Mesodermal cell (in vitro differentiated cells): ENCODE data around the gene TADA2B.

Source experiments
- H3K27ac ChIP-seq: 2 replicates; pipeline ENCODE4 v1.7.0; 2013; ENCODE audit warnings: mild to moderate bottlenecking, low read depth, low read length, moderate library complexity; ENCODE audit not compliant: severe bottlenecking
- H3K36me3 ChIP-seq: 2 replicates; pipeline ENCODE4 v1.7.1; 2013; ENCODE audit warnings: mild to moderate bottlenecking, low read length, moderate library complexity; ENCODE audit not compliant: control insufficient read depth, insufficient read depth
- H3K4me1 ChIP-seq: one replicate; pipeline ENCODE4 v1.7.1; 2013; ENCODE audit warnings: mild to moderate bottlenecking, low read length; ENCODE audit not compliant: insufficient read depth, control insufficient read depth, poor library complexity, severe bottlenecking
- H3K4me3 ChIP-seq: 2 replicates; pipeline ENCODE4 v1.7.0; 2013; ENCODE audit warnings: low read length, control low read depth, mild to moderate bottlenecking; ENCODE audit not compliant: insufficient read depth, poor library complexity, severe bottlenecking; ENCODE audit errors: extremely low read depth
- H3K9me3 ChIP-seq: 2 replicates; pipeline ENCODE4 v1.7.1; 2013; ENCODE audit warnings: mild to moderate bottlenecking, low read length, moderate library complexity; ENCODE audit not compliant: control insufficient read depth
- WGBS, 2 experiments: methylation state at CpG; one replicate each; pipeline ENCODE4 v1.1.5; 2013; ENCODE audit warnings: missing lambda C conversion rate in 2 of 2; ENCODE audit not compliant: insufficient coverage in 2 of 2; 5-methylcytosine and 5-hydroxymethylcytosine counted together

The TADA2B gene

DNA sequence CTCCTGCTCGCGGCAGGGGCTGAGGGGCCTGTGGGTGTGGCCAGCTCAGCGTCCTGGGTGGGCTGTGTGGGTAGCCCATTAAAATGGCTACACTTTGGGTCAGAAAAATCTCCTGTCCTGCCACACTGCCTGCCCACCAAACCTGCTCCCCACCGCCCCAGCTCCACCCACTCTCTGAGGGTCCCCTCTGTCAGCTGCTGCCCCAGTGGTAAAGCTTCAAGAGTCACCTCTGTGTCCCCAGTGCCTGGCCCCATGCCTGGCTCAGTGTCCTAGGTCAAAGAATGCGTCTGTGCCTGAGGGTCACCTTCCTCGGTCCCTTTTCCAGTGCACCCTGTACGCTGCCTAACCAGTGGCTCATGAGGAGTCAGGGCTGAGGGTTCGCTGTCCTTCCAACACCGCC lies 24.9 kb upstream of the TADA2B start:
- no peak overlapping the region for H3K27ac ChIP-seq
- H3K9me3 ChIP-seq: no peaks in the 10 kb centered on the region
- H3K4me1 ChIP-seq: peaks cover 33% of the 10 kb centered on the region
- H3K36me3 ChIP-seq: peaks cover 74% of the 10 kb centered on the region
- WGBS, 2 experiments: 94 to 100% methylated on average over 8 to 9 of the region's 9 CpGs
- H3K4me3 ChIP-seq: no peak overlapping the region

DNA sequence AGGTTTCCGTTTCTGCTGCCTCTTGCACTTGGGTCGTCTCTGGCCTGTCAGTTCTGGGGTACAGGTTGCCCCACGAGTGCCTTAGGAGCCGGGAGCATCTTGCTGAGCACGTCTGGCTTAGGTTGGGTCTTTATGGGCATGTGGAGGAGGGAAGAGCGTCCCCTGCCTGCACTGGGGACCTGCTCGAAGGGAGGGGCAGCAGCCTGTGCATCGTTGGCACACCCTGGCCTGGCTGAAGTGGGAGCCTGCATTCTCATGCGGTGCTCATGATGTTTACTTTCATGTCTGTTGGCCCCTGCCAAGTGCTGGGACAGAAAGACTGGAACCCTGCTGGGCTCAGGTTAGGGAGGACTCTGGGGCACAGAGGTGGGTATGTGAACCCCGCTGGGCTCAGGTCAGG lies 23.8 kb upstream of the TADA2B start:
- H3K4me3 ChIP-seq: no peak overlapping the region
- 84 to 94% methylated on average over 7 to 9 of the region's 10 CpGs for WGBS, 2 experiments
- H3K9me3 ChIP-seq: no peaks in the 10 kb centered on the region
- no peak overlapping the region for H3K27ac ChIP-seq
- H3K36me3 ChIP-seq: peaks cover 71% of the 10 kb centered on the region
- H3K4me1 ChIP-seq: peaks cover 37% of the 10 kb centered on the region

DNA sequence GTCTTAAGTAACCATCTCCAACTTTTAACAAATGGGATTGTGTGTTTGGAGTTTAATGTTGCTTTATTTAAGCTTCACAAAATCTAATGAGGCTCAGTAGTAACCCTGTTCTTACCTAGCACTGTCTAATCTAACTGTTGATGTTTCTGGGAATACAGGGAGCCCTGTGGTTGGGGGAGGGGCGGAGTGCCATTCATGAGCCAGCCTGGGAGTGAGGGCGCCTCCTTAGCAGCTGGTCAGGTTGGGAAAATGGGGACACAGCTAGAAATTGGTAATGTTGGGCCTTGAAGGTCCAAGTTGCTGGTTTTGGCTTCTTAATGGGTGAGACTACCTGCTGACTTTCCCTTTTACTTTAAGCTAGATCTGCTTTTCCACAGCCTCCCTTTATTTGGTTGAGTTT lies 22.9 kb upstream of the TADA2B start:
- H3K4me3 ChIP-seq: no peak overlapping the region
- H3K9me3 ChIP-seq: no peaks in the 10 kb centered on the region
- WGBS, 2 experiments: 71 to 93% methylated on average over 1 to 2 of the region's 2 CpGs
- H3K4me1 ChIP-seq: peaks cover 37% of the 10 kb centered on the region
- H3K27ac ChIP-seq: peak overlapping the region; percentile 36
- peaks cover 71% of the 10 kb centered on the region for H3K36me3 ChIP-seq

DNA sequence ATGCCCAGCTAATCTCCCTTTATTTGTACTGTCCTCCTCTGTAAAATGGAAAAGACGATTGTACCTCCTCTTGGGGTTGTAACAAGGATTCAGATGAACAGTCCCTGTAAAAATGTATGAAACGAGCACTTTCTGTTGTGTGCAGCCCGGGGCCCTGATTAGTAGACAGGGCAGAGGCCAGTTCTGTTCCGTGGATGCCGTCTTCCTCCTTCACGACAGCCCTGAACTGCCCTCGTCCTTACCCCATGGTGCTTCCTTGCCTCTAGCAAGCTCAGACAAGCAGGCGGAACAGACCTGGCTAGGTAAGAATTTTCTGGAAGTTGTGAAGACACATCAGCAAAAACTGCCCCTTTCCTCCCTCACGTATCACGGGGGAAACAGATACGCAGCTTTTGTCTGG lies 22.3 kb upstream of the TADA2B start:
- Histone ChIP-seq H3K27ac (peak overlapping the region; percentile 98), H3K36me3 (peaks cover 71% of the 10 kb centered on the region)
- WGBS, 2 experiments: 92 to 100% methylated on average over 7 to 11 of the region's 11 CpGs

DNA sequence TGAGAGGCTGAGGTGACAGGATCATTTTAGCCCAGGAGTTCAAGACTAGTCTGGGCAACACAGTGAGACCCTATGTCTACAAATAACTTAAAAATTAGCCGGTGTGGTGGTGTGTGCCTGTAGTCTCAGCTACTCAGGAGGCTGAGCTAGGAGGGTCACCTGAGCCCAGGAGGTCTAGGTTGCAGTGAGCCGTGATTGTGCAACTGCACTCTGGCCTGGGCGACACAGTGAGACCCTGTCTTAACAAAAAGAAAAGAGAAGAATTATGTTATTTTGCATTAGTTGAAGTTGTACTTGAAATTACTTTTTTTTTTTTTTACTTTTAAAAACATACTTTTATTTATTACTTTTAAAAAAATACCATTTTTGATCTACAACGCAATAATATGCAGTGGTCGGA lies 21.8 kb upstream of the TADA2B start:
- H3K36me3 ChIP-seq: peaks cover 71% of the 10 kb centered on the region
- H3K9me3 ChIP-seq: no peaks in the 10 kb centered on the region
- WGBS, 2 experiments: 96 to 97% methylated on average over 3 of the region's 5 CpGs
- H3K4me1 ChIP-seq: peaks cover 37% of the 10 kb centered on the region
- peak overlapping the region; percentile 98 for H3K27ac ChIP-seq
- H3K4me3 ChIP-seq: no peak overlapping the region

More for the DNA sequence above, 22.3 kb upstream of the TADA2B start:
- H3K4me1 ChIP-seq: peaks cover 37% of the 10 kb centered on the region
- H3K4me3 ChIP-seq: no peak overlapping the region
- H3K9me3 ChIP-seq: no peaks in the 10 kb centered on the region

DNA sequence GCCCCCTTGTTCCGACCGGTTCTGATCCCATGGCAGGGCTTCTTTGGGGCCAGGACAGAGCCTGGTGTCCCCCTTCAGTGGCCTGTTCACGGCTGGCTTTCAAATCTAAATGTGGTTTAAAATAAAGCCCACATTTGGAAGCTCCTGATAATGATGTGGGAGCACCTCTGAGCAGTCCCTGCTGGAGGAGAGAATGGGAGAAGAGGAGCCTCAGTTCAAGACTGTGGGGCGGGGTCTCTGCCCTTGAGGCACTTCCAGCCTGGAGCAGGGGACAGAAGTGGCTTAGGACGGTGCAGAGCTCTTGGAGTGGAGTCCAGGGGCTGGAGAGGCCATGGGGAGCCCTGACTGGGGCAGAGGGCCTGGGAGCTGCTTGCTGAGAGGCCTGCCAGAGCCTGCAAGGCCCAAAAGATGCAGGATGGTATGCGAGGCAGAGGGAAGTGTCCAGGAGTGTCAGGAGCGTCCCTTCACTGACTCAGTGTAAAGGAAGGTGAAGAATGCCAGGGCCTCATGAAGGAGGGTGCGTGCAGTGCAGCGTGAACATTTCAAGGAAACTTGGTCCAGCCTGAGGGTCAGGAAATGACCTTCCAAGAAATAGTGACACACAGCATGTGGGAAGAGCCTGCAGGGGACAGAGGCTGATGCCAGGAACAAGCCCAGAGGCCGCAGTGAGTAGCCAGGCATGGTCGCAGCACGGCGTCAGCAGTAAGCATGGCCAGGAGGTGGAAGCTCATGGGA lies 21.1 kb upstream of the TADA2B start:
- H3K27ac ChIP-seq: peak overlapping the region; percentile 98
- no peak overlapping the region for H3K4me3 ChIP-seq
- peaks cover 71% of the 10 kb centered on the region for H3K36me3 ChIP-seq
- H3K4me1 ChIP-seq: peaks cover 37% of the 10 kb centered on the region
- WGBS, 2 experiments: 84 to 86% methylated on average over 13 of the region's 13 CpGs
- H3K9me3 ChIP-seq: no peaks in the 10 kb centered on the region

DNA sequence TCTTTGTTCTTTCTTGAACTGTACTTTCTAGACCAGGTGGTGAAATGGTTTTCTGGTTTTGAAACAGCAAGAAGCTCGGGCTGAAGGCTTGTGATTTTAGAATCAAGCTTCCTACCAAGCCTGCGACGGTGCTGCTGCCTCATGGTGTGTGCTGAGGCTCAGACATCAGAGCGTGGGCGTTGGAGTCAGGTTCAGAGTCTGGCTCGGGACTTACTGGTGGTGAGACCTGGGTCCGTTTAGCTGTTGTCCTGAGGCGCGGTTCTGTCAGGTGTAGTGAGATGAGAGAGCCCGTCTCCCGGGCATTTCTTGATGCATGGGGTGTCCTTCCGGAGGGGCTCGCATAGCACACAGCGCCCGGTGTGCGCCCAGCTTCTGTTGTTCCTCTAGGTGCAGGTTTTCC lies 19.7 kb upstream of the TADA2B start:
- no peak overlapping the region for H3K4me3 ChIP-seq
- no peak overlapping the region for H3K27ac ChIP-seq
- no peaks in the 10 kb centered on the region for H3K9me3 ChIP-seq
- H3K4me1 ChIP-seq: peaks cover 37% of the 10 kb centered on the region
- H3K36me3 ChIP-seq: peaks cover 69% of the 10 kb centered on the region
- WGBS, 2 experiments: 94 to 96% methylated on average over 16 of the region's 16 CpGs

DNA sequence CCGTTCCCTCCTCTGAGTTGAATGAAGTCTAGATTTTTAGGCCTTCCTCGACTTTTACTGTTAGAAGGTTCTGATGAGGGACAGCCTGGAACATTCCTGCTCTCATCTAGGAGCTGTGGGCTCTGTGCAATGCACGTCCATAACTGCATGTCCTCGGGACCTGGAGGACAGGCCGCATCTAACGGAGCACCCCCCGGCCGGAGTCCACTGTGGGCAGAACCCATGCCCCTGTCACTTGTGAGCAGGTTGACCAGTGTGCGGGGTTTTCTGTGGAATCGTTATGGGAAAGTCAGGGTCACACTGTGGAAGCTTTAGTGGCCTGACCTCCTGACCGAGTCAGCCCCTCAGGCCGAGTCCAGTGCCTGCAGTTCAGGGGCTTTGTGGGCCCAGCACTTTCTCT lies 19.3 kb upstream of the TADA2B start:
- Histone ChIP-seq H3K27ac (no peak overlapping the region), H3K9me3 (no peaks in the 10 kb centered on the region), H3K4me3 (no peak overlapping the region), H3K4me1 (peaks cover 37% of the 10 kb centered on the region), H3K36me3 (peaks cover 70% of the 10 kb centered on the region)
- WGBS, 2 experiments: 91 to 99% methylated on average over 12 of the region's 12 CpGs

DNA sequence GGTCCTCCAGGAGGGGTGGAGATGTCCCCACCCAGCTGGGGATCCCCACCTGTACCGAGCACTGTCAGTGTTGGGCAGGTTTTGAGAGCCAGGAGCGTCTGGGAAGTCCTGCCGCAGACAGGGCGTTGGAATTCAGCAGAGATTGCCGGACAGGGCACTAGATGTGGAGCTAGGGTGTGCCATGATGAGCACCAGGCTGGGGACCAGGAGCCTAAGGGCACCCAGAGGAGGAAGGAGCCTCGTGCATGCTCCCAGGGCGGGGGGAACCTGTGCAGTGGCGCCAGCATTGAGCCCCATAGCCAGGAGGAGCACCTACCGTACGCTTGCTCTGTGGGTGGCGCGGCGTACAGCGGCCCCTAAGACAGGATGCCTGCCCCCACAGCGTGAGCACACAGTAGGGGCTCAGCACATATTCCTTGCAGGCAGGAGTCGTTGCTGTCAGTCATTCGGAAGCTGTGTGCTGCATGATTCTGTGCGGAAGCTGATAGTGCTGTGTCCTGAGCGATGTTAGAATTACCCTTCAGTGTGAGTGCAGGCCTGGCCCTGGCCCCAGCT lies 18.8 kb upstream of the TADA2B start:
- H3K4me3 ChIP-seq: no peak overlapping the region
- H3K27ac ChIP-seq: no peak overlapping the region
- WGBS, 2 experiments: 93 to 95% methylated on average over 16 to 19 of the region's 19 CpGs
- H3K4me1 ChIP-seq: peaks cover 37% of the 10 kb centered on the region
- peaks cover 70% of the 10 kb centered on the region for H3K36me3 ChIP-seq
- H3K9me3 ChIP-seq: no peaks in the 10 kb centered on the region

DNA sequence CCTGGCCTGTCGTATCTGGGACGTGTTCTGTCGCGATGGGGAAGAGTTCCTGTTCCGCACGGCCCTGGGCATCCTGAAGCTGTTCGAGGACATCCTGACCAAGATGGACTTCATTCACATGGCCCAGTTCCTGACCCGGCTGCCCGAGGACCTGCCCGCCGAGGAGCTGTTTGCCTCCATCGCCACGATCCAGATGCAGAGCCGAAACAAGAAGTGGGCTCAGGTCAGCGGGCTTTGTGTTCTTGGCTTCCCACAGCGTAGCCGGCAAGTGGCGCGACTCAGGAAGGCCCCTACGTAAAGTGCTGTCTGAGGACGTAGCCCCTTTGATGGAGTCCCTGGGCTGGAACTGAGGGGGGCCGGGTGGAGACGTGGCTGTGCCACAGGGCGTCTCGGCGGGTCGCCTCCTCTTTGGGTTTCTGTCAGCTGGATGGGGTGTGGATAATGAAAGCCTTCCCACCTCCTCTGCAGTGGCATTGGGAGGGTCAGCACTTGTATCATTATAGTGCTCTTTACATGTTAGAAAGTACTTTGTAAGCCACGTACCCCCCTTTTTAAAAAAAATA lies 18.1 kb upstream of the TADA2B start:
- no peak overlapping the region for H3K27ac ChIP-seq
- H3K4me1 ChIP-seq: peaks cover 31% of the 10 kb centered on the region
- peaks cover 77% of the 10 kb centered on the region for H3K36me3 ChIP-seq
- 91 to 95% methylated on average over 22 of the region's 28 CpGs for WGBS, 2 experiments
- no peaks in the 10 kb centered on the region for H3K9me3 ChIP-seq
- H3K4me3 ChIP-seq: no peak overlapping the region

DNA sequence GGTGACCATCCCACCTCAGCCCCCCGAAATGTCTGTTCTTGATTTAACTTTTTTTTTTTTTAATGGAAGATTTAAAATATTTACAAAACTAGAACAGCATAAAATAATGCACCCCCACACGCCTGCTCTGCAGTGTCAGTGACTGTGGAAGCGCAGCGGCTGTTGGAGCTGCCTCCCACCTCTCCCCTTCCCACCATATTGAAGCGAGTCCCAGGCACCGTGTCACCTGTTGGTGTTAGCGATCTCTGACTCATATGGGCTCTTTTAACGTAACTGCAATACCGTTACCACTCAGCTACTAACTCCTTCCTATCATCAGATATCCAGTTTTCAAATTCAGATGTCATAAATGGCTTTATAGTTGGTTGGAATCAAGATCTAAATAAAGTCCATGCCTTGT lies 17.1 kb upstream of the TADA2B start:
- peaks cover 84% of the 10 kb centered on the region for H3K36me3 ChIP-seq
- 95 to 96% methylated on average over 3 to 6 of the region's 9 CpGs for WGBS, 2 experiments
- H3K9me3 ChIP-seq: no peaks in the 10 kb centered on the region
- H3K4me3 ChIP-seq: no peak overlapping the region
- H3K27ac ChIP-seq: no peak overlapping the region
- peaks cover 23% of the 10 kb centered on the region for H3K4me1 ChIP-seq
